GM12891 (cell line): Measurements from ENCODE around the gene ALCAM.

ENCODE experiments used
- POLR2A ChIP-seq: IDR thresholded peaks from 2 replicates; pipeline ENCODE4 v1.6.1; 2011; ENCODE audit warnings: low read depth, low read length, control low read depth
- POLR2AphosphoS5 ChIP-seq: IDR thresholded peaks from 2 replicates; pipeline ENCODE4 v1.6.1; 2011; ENCODE audit warnings: low read depth, low read length, control low read depth
- SPI1 ChIP-seq: IDR thresholded peaks from 2 replicates; pipeline ENCODE4 v1.6.1; 2011; ENCODE audit warnings: low read depth, low read length, control low read depth
- TAF1 ChIP-seq: IDR thresholded peaks from 2 replicates; pipeline ENCODE4 v1.6.1; 2011; ENCODE audit warnings: low read depth, low read length, control low read depth

DNA sequence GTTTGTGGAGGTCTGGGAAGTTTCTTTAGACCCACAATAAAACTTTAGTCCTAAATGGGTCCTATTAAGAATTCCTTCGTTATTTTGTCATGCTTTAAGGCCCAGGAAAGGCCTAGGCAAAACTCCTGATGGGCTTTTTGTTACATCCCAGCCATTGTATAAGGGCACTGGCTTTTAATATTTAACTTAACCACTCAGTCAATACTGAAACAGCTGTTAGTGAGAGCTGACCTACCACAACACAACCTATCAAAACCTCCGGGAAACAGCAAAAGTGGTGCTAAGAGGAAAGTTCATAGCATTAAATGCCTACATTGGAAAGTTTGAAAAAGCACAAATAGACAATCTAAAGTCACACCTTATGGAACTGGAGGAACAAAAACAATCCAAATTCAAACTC is 39.6 kb downstream of the ALCAM start:
- TF ChIP-seq POLR2AphosphoS5 (no peak), POLR2A (no peak), TAF1 (no peak), SPI1 (no peak)
